GM12891 (cell line): Measurements from ENCODE around the gene RNF187.

ENCODE experiments used
- DNase-seq: peaks from one replicate; pipeline ENCODE4 v3.0.0; 2011; ENCODE audit warnings: low spot score; ENCODE audit not compliant: insufficient read length
- FAIRE-seq: peaks from 2 replicates; lab custom pipeline; 2011; peaks lifted over from hg19 to GRCh38; lab: Jason Lieb, UNC
- PAX5 ChIP-seq: IDR thresholded peaks from 2 replicates; pipeline ENCODE4 v1.6.1; 2011; ENCODE audit warnings: low read length, moderate library complexity, mild to moderate bottlenecking; ENCODE audit not compliant: insufficient read depth, severe bottlenecking
- POLR2A ChIP-seq: IDR thresholded peaks from 2 replicates; pipeline ENCODE4 v1.6.1; 2011; ENCODE audit warnings: low read depth, low read length, control low read depth
- POLR2AphosphoS5 ChIP-seq: IDR thresholded peaks from 2 replicates; pipeline ENCODE4 v1.6.1; 2011; ENCODE audit warnings: low read depth, low read length, control low read depth
- POU2F2 ChIP-seq: IDR thresholded peaks from 2 replicates; pipeline ENCODE4 v1.6.1; 2011; ENCODE audit warnings: low read depth, mild to moderate bottlenecking, control low read depth, low read length, moderate library complexity
- SPI1 ChIP-seq: IDR thresholded peaks from 2 replicates; pipeline ENCODE4 v1.6.1; 2011; ENCODE audit warnings: low read depth, low read length, control low read depth
- TAF1 ChIP-seq: IDR thresholded peaks from 2 replicates; pipeline ENCODE4 v1.6.1; 2011; ENCODE audit warnings: low read depth, low read length, control low read depth

RNF187 gene

DNA sequence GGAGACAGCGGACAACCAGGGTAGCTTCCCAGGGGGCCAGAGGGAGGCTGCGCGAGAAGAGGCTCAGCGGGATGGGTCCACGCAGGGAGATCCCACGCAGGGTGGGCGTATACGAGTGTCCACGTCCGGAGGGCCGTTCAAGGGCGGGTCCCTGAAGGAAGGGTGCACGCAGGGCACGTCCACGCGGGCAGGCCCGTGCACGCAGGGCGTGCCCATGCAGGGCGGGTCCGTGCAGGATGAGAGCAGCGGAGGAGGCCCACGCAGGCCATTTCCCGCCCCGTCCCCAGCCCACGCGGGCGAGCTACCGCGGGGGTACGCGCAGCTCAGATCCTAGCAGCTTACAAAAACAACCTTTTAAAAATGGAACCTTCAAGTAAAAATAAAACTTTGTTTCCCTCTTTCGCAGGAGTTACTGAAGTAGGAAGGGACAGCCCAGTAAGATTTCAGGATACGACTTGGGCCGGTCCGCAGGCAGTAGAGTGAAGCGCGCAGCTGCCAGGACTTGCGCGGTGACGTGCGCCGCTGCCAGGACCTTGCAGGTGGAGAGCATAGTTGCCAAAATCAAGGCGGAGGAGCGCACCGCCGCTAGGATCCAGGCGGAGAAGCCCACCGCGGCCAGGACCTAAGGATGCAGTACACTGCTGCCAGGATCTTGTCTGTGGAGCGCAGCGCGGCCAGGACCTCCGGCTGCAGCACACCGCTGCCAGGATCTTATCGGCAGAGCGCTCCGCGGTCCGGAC, 416 bp upstream of the RNF187 start:
- DNase-seq (peak; percentile 66), FAIRE-seq (peak; percentile 96)
- TF ChIP-seq POLR2AphosphoS5 (no peak), POLR2A (0 out of 2 replicates have a peak, but pooled peaks have one; percentile 39), POU2F2 (no peak; the same call in 1 of the 2 replicates), SPI1 (no peak), PAX5 (no peak), TAF1 (no peak)

DNA sequence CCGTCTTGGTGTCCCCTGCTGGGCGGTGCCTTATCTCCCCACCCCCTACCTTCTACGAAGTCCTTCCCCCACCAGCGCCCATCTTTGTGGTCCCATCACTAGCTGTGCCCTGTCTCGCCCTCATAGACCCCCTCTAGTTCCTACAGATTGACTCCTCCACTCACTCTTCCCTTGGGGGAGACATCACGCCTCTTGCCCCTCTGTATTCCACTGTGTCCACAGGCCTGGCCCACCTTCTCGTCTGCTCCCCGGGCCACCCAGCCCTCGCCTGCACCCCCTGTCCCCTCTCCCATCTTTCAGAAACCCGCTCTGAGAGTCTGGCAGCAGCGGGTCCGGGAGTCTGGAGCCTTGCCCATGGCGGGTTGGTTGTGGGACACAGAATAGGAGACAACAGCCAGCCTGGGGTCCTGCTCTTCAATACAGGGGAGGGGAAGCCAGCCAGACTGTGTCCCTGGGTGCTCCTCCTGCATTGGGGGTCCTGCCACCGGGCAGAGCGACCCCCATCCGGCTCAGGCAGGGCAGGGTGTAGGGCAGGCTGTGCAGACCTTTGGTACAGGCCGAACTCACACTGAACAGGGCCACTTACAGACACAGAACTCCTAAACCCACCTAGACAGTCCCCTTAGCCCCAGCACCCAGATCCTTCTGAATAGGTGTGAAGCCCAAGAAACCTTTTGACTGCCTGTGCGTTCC, 1.1 kb downstream of the RNF187 start:
- FAIRE-seq (no peak), DNase-seq (no peak)
- TF ChIP-seq POLR2A = no peak
- TF ChIP-seq TAF1 = no peak
- TF ChIP-seq POLR2AphosphoS5 = no peak
- TF ChIP-seq POU2F2 = no peak
- TF ChIP-seq PAX5 = no peak
- no peak for TF ChIP-seq SPI1

- TF ChIP-seq POU2F2 (no peak), SPI1 (no peak), POLR2A (no peak), POLR2AphosphoS5 (no peak), PAX5 (no peak), TAF1 (no peak)
- no peak for FAIRE-seq
Measured at GRCh38 chr1:228488818-228489674, 1.9 kb downstream of the RNF187 start.

GRCh38 chr1:228490120-228491078, 3.2 kb downstream of the RNF187 start:
- DNase-seq = no peak
- no peak for TF ChIP-seq SPI1
- TF ChIP-seq POLR2A = no peak
- no peak for TF ChIP-seq TAF1
- TF ChIP-seq PAX5 = no peak
- TF ChIP-seq POLR2AphosphoS5 = no peak
- TF ChIP-seq POU2F2 = no peak
- FAIRE-seq = peak; percentile 26

More at GRCh38 chr1:228488818-228489674, 1.9 kb downstream of the RNF187 start:
- no peak for DNase-seq

DNA sequence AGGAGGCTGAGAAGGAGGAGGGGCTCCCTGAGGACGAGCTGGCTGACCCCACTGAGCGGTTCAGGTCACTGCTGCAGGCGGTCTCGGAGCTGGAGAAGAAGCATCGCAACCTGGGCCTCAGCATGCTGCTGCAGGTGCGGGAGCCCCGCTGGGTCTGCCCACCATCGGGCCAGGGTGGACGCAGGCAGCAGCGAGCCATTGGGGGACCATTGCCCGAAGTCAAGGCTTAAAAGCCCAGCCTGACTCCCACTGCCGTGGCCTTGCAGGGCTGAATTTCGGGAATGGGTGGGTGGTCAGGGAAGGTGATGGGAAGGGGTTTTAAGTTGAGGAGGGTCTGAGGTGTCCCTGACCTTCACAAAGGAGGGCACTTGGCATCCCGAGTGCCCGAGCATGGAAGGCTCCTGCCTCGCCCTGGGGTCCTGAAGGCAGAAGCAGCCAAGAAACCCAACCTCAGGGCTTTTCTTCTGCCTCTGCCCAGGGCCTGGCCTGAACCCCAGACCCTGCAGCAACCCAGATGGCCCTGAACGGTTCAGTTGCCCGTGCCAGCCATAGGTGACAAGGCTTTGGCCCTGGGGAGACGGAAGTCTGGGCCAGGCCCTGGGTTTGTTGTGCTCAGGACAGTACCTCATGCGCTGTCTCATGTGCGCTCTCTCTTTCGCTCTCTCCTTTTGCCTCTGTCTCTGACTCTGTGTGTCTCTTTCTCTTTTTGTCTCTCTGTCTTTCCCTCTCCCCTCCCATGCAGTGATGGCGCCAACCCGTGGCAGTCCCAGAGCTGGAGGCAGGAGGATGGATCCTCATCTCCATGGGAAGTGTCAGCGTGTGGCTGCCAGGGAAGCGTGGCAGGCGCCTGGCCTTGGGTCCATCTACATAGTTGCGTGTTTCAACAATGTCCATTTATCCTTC, 6.2 kb downstream of the RNF187 start:
- FAIRE-seq (no peak), DNase-seq (no peak)
- TF ChIP-seq PAX5 (no peak), SPI1 (no peak), POU2F2 (no peak), POLR2A (no peak), POLR2AphosphoS5 (no peak), TAF1 (no peak)

GRCh38 chr1:228494044-228494353, 6.8 kb downstream of the RNF187 start:
- FAIRE-seq (no peak), DNase-seq (no peak)
- TF ChIP-seq POLR2A (no peak), SPI1 (no peak), POU2F2 (no peak), PAX5 (no peak), TAF1 (no peak), POLR2AphosphoS5 (no peak)

DNA sequence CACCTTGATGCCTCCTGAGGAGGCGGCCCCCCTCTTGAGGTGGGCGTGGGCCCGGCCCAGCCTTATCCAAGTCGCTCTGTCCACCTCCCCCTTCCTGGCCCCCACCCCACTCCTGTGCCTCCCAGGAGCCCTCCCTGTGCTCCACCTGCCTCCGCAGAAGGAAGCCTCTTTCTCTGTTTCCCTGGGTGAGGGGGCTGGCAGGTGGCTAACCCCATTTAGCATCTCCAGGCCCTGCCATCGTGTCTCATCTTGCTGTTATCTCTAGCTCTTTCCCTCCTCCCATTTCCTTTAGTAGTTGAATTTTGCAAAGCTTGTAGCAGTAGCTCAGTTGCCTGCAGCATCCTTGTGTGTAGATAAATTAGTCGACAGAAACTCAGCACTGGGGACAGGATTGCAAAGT, 7.2 kb downstream of the RNF187 start:
- FAIRE-seq (no peak), DNase-seq (no peak)
- TF ChIP-seq PAX5 (no peak), POLR2A (no peak), POU2F2 (no peak), POLR2AphosphoS5 (no peak), TAF1 (no peak), SPI1 (no peak)
